ENCODE data around the gene LRRC71. TPM values are rescaled to one million over a fixed set of nuclear protein-coding genes. Genes with fewer than 3 reads are reported as not detected.

LRRC71 gene
- total and polyA plus RNA-seq, 7 experiments from 2014 or later, result not detected

DNA sequence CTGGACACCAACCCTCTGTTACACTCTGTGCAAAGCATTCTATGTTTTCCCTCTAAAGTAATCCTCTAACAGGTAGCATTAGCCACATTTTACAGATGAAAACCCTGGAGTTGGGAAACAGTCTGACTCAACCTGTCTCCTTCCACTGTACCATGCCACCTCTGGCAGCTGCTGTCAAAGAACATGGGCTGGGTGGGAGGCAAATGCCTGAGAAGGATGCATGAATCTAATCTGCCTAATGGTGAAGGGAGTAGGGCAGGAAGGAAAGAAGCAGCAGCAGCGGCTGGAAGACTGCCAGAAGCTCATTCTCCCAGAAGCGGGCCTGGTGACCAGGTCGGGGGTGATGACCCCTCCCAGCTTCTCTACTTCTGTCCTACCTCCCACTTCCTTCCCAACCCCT, 21.7 kb downstream of the LRRC71 start:
- no peaks in the 10 kb centered on the region for H3K27me3 ChIP-seq (ENCODE audit: control insufficient read depth in 2 of 2, insufficient read depth in 2 of 2, low read length in 2 of 2)
- H3K36me3 ChIP-seq (ENCODE audit: control insufficient read depth in 2 of 3, insufficient read depth in 3 of 3, low read length in 3 of 3), result peaks cover 0 to 99% (median 38%) of the 10 kb centered on the region in 3 experiments
- H3K4me3 ChIP-seq (ENCODE audit: low read length), result no peak overlapping the region
- Mint-ChIP-seq H3K27me3 (no peaks in the 10 kb centered on the region), H3K9me3 (no peaks in the 10 kb centered on the region), H3K4me1 (peaks cover 0 to 9% (median 0%) of the 10 kb centered on the region in 7 donors), H3K36me3 (peaks cover 20 to 58% (median 37%) of the 10 kb centered on the region in 5 donors), H3K27ac (peak overlapping the region in 1 of 9 donors; percentile 62), H3K4me3 (no peak overlapping the region)
- intact Hi-C loops (cut with micrococcal nuclease), result no loop called here
- ChIA-PET POLR2A (no interaction called here), CTCF (no interaction called here)
- H3K9me3 ChIP-seq (ENCODE audit: control insufficient read depth in 2 of 3, low read length in 3 of 3), result no peaks in the 10 kb centered on the region
- ATAC-seq (no peak), DNase-seq (no peak)
- H3K4me1 ChIP-seq (ENCODE audit: control insufficient read depth in 2 of 2, insufficient read depth in 2 of 2, low read length in 2 of 2), result no peaks in the 10 kb centered on the region
- no peak overlapping the region for H3K27ac ChIP-seq (ENCODE audit: low read depth, low read length)

DNA sequence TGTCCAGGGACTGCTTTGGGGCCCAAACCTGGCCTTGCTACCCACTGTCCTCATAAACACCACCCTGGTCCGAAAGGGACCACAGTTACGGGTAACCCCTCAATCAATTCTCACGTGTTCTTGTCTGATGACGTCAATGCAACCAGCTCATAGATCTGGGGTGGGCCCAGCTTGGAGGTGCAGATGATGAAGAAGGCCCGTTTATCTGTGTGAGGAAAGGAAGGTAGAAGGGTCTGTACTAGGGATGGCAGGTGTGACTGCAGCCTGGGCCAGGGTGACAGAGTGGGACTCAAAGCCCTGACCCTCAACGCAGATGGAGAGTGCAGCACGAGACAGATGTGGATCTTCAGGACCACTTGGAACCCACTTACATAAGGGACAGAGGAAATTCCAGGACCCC, 22.1 kb downstream of the LRRC71 start:
- DNase-seq (no peak), ATAC-seq (no peak)
- Histone ChIP-seq H3K27me3 (ENCODE audit: control insufficient read depth in 2 of 2, insufficient read depth in 2 of 2, low read length in 2 of 2) (no peaks in the 10 kb centered on the region), H3K36me3 (ENCODE audit: control insufficient read depth in 2 of 3, insufficient read depth in 3 of 3, low read length in 3 of 3) (peaks cover 0 to 99% (median 39%) of the 10 kb centered on the region in 3 experiments), H3K4me3 (ENCODE audit: low read length) (no peak overlapping the region), H3K4me1 (ENCODE audit: control insufficient read depth in 2 of 2, insufficient read depth in 2 of 2, low read length in 2 of 2) (no peaks in the 10 kb centered on the region), H3K27ac (ENCODE audit: low read depth, low read length) (no peak overlapping the region), H3K9me3 (ENCODE audit: control insufficient read depth in 2 of 3, low read length in 3 of 3) (no peaks in the 10 kb centered on the region)
- no peaks in the 10 kb centered on the region for H3K27me3 Mint-ChIP-seq
- no peaks in the 10 kb centered on the region for H3K9me3 Mint-ChIP-seq
- ChIA-PET POLR2A (no interaction called here), CTCF (no interaction called here)
- no peak overlapping the region for H3K27ac Mint-ChIP-seq
- H3K36me3 Mint-ChIP-seq, result peaks cover 20 to 62% (median 37%) of the 10 kb centered on the region in 5 donors
- peaks cover 0 to 9% (median 0%) of the 10 kb centered on the region in 7 donors for H3K4me1 Mint-ChIP-seq
- intact Hi-C loops (cut with micrococcal nuclease), result no loop called here
- H3K4me3 Mint-ChIP-seq, result no peak overlapping the region

DNA sequence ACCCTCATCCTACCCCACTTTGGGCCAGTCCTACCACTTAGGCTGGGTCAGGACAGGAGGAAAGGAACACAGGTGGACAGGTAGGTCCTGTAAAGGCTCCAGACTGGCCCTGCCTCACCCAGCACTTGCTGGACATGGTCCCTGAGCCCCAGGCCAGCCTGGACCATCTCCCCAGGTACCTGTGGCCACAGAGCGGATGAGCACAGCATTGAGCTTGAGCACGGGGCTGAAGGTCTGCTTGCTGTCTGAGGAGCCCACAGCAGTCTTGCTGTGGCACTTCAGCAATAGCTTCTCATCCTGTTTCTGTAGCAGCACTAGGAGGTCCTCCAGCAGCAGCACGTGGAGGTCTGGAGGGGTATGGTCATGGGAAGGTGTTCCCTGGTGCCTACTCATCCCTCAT, 23.3 kb downstream of the LRRC71 start:
- Histone ChIP-seq H3K27ac (ENCODE audit: low read depth, low read length) (no peak overlapping the region), H3K9me3 (ENCODE audit: control insufficient read depth in 2 of 3, low read length in 3 of 3) (no peaks in the 10 kb centered on the region), H3K36me3 (ENCODE audit: control insufficient read depth in 2 of 3, insufficient read depth in 3 of 3, low read length in 3 of 3) (peaks cover 0 to 99% (median 39%) of the 10 kb centered on the region in 3 experiments), H3K27me3 (ENCODE audit: control insufficient read depth in 2 of 2, insufficient read depth in 2 of 2, low read length in 2 of 2) (no peaks in the 10 kb centered on the region), H3K4me1 (ENCODE audit: control insufficient read depth in 2 of 2, insufficient read depth in 2 of 2, low read length in 2 of 2) (no peaks in the 10 kb centered on the region), H3K4me3 (ENCODE audit: low read length) (no peak overlapping the region)
- DNase-seq (no peak), ATAC-seq (no peak)
- Mint-ChIP-seq H3K4me1 (peaks cover 0 to 9% (median 0%) of the 10 kb centered on the region in 7 donors), H3K9me3 (no peaks in the 10 kb centered on the region), H3K4me3 (no peak overlapping the region), H3K36me3 (peaks cover 20 to 69% (median 40%) of the 10 kb centered on the region in 5 donors), H3K27ac (peak overlapping the region in 3 of 9 donors; percentile 46 to 72 (median 70)), H3K27me3 (no peaks in the 10 kb centered on the region)
- CTCF ChIA-PET, result no interaction called here
- POLR2A ChIA-PET, result no interaction called here
- intact Hi-C loops (cut with micrococcal nuclease), result no loop called here

DNA sequence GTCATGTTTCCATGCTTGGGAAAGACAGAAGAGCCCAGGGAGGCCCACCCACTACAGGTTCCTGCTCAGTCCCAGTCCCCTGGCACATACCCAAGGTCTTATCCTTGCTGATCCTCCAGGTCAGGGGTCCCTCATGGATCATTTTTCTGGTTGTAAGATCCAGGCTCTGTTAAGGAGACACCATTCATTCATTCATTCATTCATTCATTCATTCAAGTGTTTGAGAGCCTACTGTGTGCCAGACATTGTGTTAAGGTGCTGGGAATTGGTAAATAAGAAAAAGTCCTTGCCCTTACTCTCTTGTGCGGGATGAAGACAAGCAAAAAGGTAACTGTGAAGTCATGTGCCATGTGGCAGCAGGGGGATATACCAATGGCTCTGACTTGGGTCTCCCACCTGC, 23.8 kb downstream of the LRRC71 start:
- peaks cover 0 to 99% (median 39%) of the 10 kb centered on the region in 3 experiments for H3K36me3 ChIP-seq (ENCODE audit: control insufficient read depth in 2 of 3, insufficient read depth in 3 of 3, low read length in 3 of 3)
- Mint-ChIP-seq H3K36me3 (peaks cover 21 to 66% (median 39%) of the 10 kb centered on the region in 5 donors), H3K4me3 (no peak overlapping the region), H3K4me1 (peaks cover 0 to 9% (median 0%) of the 10 kb centered on the region in 7 donors), H3K27ac (peak overlapping the region in 3 of 9 donors; percentile 12 to 65 (median 13)), H3K9me3 (no peaks in the 10 kb centered on the region), H3K27me3 (no peaks in the 10 kb centered on the region)
- intact Hi-C loops (cut with micrococcal nuclease), result no loop called here
- no peak overlapping the region for H3K4me3 ChIP-seq (ENCODE audit: low read length)
- no peaks in the 10 kb centered on the region for H3K27me3 ChIP-seq (ENCODE audit: control insufficient read depth in 2 of 2, insufficient read depth in 2 of 2, low read length in 2 of 2)
- DNase-seq, result no peak
- no peaks in the 10 kb centered on the region for H3K4me1 ChIP-seq (ENCODE audit: control insufficient read depth in 2 of 2, insufficient read depth in 2 of 2, low read length in 2 of 2)
- CTCF ChIA-PET, result no interaction called here
- ATAC-seq, result no peak
- H3K27ac ChIP-seq (ENCODE audit: low read depth, low read length), result no peak overlapping the region
- H3K9me3 ChIP-seq (ENCODE audit: control insufficient read depth in 2 of 3, low read length in 3 of 3), result no peaks in the 10 kb centered on the region
- POLR2A ChIA-PET, result no interaction called here

DNA sequence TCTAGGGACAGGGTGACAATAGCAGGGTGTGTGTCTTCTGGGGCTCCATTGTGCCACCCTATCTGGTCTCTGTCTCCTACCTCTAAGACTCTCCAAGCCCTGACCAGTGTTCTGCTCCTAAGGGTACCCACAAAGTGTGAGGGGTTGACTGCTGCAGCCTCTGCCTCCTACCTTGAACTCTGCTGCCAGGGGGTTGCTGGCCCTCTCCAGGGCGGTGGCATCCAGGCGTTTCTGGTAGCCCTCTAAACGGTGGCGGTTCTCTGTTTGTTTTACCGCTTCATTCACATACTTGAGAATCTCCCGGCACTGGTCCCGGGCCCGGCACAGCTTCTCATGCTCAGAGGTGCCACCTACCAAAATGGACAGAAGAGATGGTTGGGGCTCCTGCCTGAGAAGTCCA, 24.4 kb downstream of the LRRC71 start:
- Mint-ChIP-seq H3K36me3 (peaks cover 26 to 70% (median 40%) of the 10 kb centered on the region in 5 donors), H3K4me3 (no peak overlapping the region), H3K27me3 (no peaks in the 10 kb centered on the region), H3K27ac (peak overlapping the region in 4 of 9 donors; percentile 12 to 65 (median 24)), H3K9me3 (no peaks in the 10 kb centered on the region), H3K4me1 (peaks cover 0 to 9% (median 0%) of the 10 kb centered on the region in 7 donors)
- no peak overlapping the region for H3K27ac ChIP-seq (ENCODE audit: low read depth, low read length)
- H3K4me3 ChIP-seq (ENCODE audit: low read length), result no peak overlapping the region
- no peaks in the 10 kb centered on the region for H3K9me3 ChIP-seq (ENCODE audit: control insufficient read depth in 2 of 3, low read length in 3 of 3)
- no peaks in the 10 kb centered on the region for H3K27me3 ChIP-seq (ENCODE audit: control insufficient read depth in 2 of 2, insufficient read depth in 2 of 2, low read length in 2 of 2)
- intact Hi-C loops (cut with micrococcal nuclease), result no loop called here
- H3K4me1 ChIP-seq (ENCODE audit: control insufficient read depth in 2 of 2, insufficient read depth in 2 of 2, low read length in 2 of 2), result no peaks in the 10 kb centered on the region
- peaks cover 0 to 98% (median 35%) of the 10 kb centered on the region in 3 experiments for H3K36me3 ChIP-seq (ENCODE audit: control insufficient read depth in 2 of 3, insufficient read depth in 3 of 3, low read length in 3 of 3)
- ChIA-PET CTCF (no interaction called here), POLR2A (no interaction called here)
- ATAC-seq, result no peak
- no peak for DNase-seq

DNA sequence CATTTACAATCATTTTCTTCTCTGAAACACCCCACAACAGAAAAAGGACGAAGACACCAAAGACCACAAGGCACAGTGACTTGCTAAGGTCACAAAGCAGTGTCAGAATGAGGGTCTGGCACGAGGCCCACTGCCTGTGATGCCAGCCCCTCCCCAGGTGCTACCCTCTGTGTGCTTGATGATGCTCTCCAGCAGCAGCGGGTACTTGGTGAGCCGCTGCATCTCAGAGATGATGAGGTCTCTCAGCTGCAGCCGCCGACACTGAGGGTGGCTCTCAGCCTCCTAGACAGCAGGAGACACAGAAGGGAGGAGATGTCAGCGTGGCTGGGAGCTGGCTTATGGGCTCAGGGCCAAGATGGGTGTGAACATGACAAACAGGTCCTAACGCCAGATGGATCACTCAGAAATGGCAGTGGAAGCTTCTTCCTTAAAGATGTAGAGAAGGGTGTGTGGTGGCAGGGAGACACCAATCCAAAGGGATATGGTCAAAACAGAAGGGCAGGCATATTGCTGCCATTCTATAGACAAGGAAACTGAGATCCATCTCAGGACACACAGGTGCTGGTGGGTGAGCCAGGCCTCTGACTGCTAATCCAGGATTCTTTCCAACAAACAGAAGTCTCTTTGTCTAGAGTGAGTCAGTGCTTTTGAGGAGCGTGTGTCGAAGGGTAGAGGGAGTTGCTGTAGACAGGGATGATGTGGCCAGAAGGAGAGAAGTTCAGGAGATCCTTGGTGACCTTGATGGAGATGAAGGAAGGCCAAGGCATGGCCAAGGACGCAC, 25.6 kb downstream of the LRRC71 start:
- CTCF ChIA-PET, result no interaction called here
- H3K36me3 Mint-ChIP-seq, result peaks cover 28 to 76% (median 43%) of the 10 kb centered on the region in 5 donors

DNA sequence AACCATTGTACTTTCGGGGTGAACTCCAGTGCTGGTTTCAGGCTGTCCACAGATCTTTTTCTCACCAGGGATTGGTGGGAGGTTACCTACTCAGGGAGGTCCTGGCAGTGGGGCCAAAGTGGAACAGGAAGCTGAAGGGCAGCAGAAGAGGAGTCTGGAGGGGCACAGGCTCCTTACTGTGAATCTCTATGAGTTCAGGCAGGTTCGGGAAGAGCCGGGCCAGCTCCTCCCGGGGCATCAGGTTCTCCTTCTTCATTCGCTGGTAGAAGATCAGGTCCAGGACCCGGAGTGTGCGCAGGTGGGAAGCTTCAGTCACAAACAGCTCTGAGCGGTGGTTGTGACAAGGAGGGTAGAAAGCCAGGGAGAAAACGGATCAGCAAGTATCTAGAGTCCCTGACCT, 26.7 kb downstream of the LRRC71 start:
- intact Hi-C loops (cut with micrococcal nuclease), result no loop called here
- ChIA-PET CTCF (no interaction called here), POLR2A (no interaction called here)
- no peak overlapping the region for H3K4me3 Mint-ChIP-seq
- Histone ChIP-seq H3K4me1 (ENCODE audit: control insufficient read depth in 2 of 2, insufficient read depth in 2 of 2, low read length in 2 of 2) (no peaks in the 10 kb centered on the region), H3K9me3 (ENCODE audit: control insufficient read depth in 2 of 3, low read length in 3 of 3) (no peaks in the 10 kb centered on the region), H3K4me3 (ENCODE audit: low read length) (no peak overlapping the region), H3K27me3 (ENCODE audit: control insufficient read depth in 2 of 2, insufficient read depth in 2 of 2, low read length in 2 of 2) (no peaks in the 10 kb centered on the region), H3K27ac (ENCODE audit: low read depth, low read length) (no peak overlapping the region), H3K36me3 (ENCODE audit: control insufficient read depth in 2 of 3, insufficient read depth in 3 of 3, low read length in 3 of 3) (peaks cover 0 to 97% (median 31%) of the 10 kb centered on the region in 3 experiments)
- H3K4me1 Mint-ChIP-seq, result peaks cover 0 to 9% (median 0%) of the 10 kb centered on the region in 7 donors
- H3K27me3 Mint-ChIP-seq, result no peaks in the 10 kb centered on the region
- DNase-seq, result no peak
- no peak for ATAC-seq
- no peak overlapping the region for H3K27ac Mint-ChIP-seq
- no peaks in the 10 kb centered on the region for H3K9me3 Mint-ChIP-seq
- H3K36me3 Mint-ChIP-seq, result peaks cover 29 to 78% (median 47%) of the 10 kb centered on the region in 5 donors

More for the DNA sequence above, 25.6 kb downstream of the LRRC71 start:
- peak overlapping the region in 1 of 9 donors; percentile 19 for H3K27ac Mint-ChIP-seq
- Histone ChIP-seq H3K9me3 (ENCODE audit: control insufficient read depth in 2 of 3, low read length in 3 of 3) (no peaks in the 10 kb centered on the region), H3K27ac (ENCODE audit: low read depth, low read length) (no peak overlapping the region), H3K4me1 (ENCODE audit: control insufficient read depth in 2 of 2, insufficient read depth in 2 of 2, low read length in 2 of 2) (no peaks in the 10 kb centered on the region), H3K36me3 (ENCODE audit: control insufficient read depth in 2 of 3, insufficient read depth in 3 of 3, low read length in 3 of 3) (peaks cover 0 to 98% (median 39%) of the 10 kb centered on the region in 3 experiments), H3K4me3 (ENCODE audit: low read length) (no peak overlapping the region), H3K27me3 (ENCODE audit: control insufficient read depth in 2 of 2, insufficient read depth in 2 of 2, low read length in 2 of 2) (no peaks in the 10 kb centered on the region)
- no peak for ATAC-seq
- POLR2A ChIA-PET, result no interaction called here
- H3K9me3 Mint-ChIP-seq, result no peaks in the 10 kb centered on the region
- H3K4me1 Mint-ChIP-seq, result peaks cover 0 to 9% (median 0%) of the 10 kb centered on the region in 7 donors
- DNase-seq, result no peak
- intact Hi-C loops (cut with micrococcal nuclease), result no loop called here
- no peaks in the 10 kb centered on the region for H3K27me3 Mint-ChIP-seq
- no peak overlapping the region for H3K4me3 Mint-ChIP-seq
